Right ventricle myocardium inferior (tissue), 1 donor: Measurements from ENCODE around the gene ORAI3. TPM values are rescaled to one million over a fixed set of nuclear protein-coding genes. Genes with fewer than 3 reads are reported as not detected.
A peak's percentile ranks its signal among the peaks of the same experiment; 100 is the strongest.
"Not testable (repeated sequence)": the region's sequence is repeated elsewhere in the genome, so short reads cannot be mapped to it uniquely, and the experiment has no call there.

Experiments
- ATAC-seq: fragments of 200-7000 bp; cut with Tn5 transposase; one replicate; pipeline ENCODE4 v1.9.1; 2020; ENCODE audit warnings: mild to moderate bottlenecking, moderate library complexity
- DNase-seq: peaks from one replicate; pipeline ENCODE4 v3.0.0; 2021; ENCODE audit errors: missing footprints
- intact Hi-C: fragments of 100-400 bp; cut with DNase I; formaldehyde crosslinking; loops from one replicate; pipeline ENCODE4 v1.11.0; 2022
- total RNA-seq: library from RNA; stranded (reverse); fragmentation: NEBNext Ultra II Directional; extraction: Animal tissue kit (Norgen Biotek cat#: 25700); gene quantifications from one replicate; pipeline ENCODE4 v1.2.1, GENCODE V29; 2021
- donor health status: DM: no; HTN: yes; CAD: no; lungs with severe emphysema.

Gene ORAI3
- total RNA-seq, 1 donor from 2014 or later = 11.4 TPM

DNA sequence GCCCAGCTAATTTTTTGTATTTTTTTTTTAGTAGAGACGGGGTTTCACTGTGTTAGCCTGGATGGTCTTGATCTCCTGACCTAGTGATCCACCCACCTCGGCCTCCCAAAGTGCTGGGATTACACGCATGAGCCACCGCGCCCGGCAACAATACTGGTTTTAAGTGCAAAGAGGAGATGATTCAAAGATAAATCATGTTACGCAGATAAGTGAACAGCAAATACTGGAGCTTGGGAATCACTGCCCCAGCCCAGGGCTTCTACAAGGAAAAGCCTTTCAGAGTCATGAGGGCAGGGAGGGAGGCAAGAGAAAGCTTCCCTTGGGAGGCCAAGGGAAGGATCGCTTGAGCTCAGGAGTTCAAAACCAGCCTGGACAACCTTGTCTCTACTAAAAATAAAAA lies 9.3 kb upstream of the ORAI3 start:
- not testable (repeated sequence) for ATAC-seq
- peak; percentile 11 for DNase-seq

GRCh38 chr16:30941600-30942425 lies 7.1 kb upstream of the ORAI3 start:
- peak; percentile 91 for DNase-seq
- intact Hi-C loops = no loop called here

More for the DNA sequence above, 9.3 kb upstream of the ORAI3 start:
- intact Hi-C loops = not testable (repeated sequence)

DNA sequence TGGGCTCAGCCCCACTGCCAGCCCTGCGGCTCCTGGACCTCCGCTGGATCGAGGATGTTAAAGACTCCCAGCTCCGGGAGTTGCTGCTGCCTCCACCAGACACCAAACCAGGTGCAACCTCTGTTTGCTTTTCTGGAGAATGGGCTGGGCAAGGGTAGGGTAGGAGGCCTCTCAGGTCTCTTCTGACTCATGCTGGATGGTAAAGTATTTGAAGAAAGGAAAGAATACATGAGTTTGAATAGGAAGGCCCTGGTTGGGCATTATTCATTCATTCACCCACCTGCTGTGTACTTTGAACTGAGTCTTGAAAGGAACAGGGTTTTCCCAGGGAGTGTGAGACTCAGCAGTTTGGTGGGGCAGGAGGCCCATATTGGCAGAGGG lies 6.5 kb upstream of the ORAI3 start:
- DNase-seq = no peak
- intact Hi-C loops = no loop called here
- no peak for ATAC-seq

More at GRCh38 chr16:30941600-30942425, 7.1 kb upstream of the ORAI3 start:
- peak; percentile 90 for ATAC-seq

GRCh38 chr16:30944352-30944751 lies 4.5 kb upstream of the ORAI3 start:
- DNase-seq = no peak
- intact Hi-C loops = no loop called here
- no peak for ATAC-seq

- ATAC-seq (no peak), DNase-seq (peak; percentile 60)
- intact Hi-C loops = no loop called here
These were observed 2.0 kb upstream of the ORAI3 start for GRCh38 chr16:30946671-30947540.

DNA sequence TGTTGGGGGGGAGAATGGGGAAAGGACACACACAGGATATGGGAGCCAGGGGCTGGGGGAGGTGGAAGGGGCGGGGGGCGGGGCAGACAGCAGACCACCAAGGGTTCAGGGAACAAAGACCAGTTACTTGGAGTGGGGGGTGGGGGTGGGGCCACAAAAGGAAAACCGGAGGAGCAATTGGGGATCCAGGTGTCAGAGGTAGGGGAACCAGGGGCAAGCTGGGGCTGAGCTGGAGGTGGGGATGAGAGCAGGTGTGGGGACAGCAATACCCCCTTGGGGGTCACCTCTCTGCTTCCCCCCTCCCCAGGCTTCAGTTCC lies 1.4 kb upstream of the ORAI3 start:
- intact Hi-C loops = no loop called here
- DNase-seq = no peak
- ATAC-seq = no peak

DNA sequence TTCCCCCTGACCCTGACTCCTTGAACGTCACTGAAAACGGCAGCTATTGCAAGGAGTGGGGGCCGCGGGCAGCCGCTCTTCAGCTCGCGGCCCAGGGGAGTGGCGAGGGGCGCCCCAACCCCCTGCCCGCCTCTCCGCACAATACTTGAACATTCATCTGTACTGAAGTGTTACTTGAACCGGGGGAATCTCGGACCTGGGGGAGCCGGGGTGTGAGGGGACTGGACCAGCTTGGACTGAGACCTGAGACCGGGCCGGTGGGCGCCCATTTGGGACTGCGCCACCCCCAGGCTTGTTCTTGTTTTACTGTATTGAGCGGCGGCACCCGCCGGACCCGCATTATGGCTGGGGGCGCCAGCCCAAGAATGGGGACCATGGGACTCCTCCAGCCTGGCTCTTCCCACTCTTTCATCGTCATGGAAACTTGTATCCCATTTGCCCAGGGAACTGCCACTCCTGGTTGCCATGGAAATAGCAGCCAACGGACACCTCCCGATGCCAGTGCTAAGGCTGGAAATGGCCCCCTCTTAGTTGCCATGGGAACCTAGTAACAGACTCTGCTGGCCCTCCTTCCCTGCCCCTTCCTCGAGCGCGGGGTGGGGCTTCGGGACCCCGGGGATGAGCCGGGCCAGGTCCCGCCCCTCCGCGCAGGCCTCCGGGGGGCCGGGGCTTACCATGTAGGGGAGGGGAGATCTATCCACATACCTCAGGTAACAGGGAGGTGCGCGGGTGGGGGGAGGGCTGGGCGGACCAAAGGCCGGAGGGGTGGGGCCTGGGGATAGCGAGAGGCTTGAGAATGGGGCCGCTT lies 805 bp upstream of the ORAI3 start:
- ATAC-seq = peak; percentile 42
- intact Hi-C loops = loop anchor here (2.0 kb wide), 1 partner anchor 25 kb away; the partner anchor contains the start of gene FBXL19
- DNase-seq = peak; percentile 89

DNA sequence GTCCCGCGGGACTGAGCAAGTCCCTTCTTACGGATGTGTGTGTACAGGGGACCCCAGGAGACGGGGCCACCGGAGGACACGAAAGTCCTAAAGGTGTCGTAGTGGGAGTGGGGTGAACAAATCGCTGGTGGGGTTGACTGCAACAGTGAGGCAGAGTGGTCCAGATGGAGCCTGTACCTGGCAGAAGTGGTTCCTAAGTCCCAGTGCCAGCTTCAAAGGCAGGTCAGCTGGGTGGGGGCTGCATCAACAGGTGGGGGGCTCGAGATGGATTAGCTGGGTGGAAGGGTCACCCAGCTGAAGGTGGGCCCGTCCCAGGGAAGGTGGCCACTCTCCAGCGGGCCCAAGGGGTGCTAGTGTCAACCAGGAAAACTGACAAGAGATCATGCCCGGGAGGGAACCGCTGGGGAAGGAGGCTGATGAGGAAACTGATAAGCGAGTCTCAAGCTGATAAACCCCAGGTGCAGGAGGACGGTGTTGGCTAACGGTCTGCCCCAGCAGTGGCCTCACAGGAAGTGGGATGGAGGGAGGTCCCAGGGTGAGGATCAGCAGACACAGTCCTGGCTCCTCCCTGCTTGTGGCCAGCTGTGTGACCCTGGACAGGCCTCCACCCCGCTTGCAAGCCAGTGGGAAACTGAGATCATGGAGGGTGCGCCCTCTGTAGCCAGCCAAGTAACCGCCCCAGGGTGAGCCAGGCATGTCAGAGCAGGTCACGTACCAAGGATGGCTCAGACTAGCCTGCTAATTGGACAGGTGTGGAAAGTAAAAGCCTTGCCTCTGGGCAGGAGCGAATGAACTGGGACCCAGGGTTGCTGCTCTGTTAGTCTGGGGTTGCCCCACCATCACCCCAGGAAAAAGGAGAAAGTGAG lies 1.0 kb downstream of the ORAI3 start:
- ATAC-seq = peak; percentile 74
- DNase-seq = peak; percentile 92
- intact Hi-C loops = loop anchor here (2.0 to 10.0 kb wide), 2 partner anchors 27 to 925 kb away; partner anchors contain the start of genes FBXL19 and ZNF267

DNA sequence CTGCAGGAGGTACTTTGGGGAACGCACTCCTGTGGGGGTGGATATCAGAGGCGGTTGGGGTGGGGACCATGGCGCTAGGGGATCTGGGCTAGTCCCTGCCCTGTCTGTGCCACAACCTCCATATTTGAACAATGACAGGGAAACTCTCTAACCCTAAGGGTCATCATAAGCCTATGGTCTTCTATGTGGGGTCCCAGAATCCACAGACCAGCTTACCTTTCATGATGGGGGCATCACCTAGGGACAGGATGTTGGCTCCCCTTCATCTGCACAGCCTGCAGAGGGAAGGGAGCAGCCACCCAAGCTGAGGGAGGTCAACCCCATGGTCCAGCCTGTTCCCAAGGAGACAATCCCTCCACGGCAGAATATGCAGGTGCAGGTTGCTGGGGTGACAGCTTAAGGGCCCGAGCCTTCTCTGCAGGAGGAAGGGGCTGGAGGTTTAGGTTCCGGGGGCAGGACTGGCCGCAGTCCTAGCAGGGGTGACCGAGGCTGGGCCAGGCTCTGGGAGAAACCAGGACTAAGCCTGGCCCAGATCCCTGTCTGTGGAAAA lies 1.7 kb downstream of the ORAI3 start:
- DNase-seq (no peak), ATAC-seq (no peak)
- intact Hi-C loops = loop anchor here (10.0 kb wide), 1 partner anchor 924 kb away; the partner anchor contains the start of gene ZNF267

- intact Hi-C loops = loop anchor here (10.0 kb wide), 1 partner anchor 924 kb away; the partner anchor contains the start of gene ZNF267
- DNase-seq = no peak
- no peak for ATAC-seq
These were observed 2.3 kb downstream of the ORAI3 start for GRCh38 chr16:30951193-30951592.

DNA sequence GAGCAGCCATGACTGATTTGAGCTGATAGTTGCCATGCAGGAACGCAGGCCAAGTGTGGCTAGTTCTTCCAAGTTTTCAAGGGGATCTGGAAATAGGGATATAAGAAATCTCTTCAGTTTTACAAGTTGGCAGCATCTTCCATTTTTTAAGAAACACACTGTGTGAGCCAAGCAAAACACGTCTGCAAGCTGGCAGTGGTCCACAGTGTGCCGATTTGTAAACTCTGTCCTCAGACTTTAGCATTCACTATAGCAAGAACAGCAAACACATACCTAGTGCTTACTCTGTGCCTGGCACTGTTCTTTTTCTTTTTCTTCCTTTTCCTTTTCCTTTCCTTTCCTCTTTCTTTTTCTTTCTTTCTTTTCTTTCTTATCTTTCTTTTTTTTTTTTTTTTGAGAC lies 2.9 kb downstream of the ORAI3 start:
- intact Hi-C loops = loop anchor here (10.0 kb wide), 1 partner anchor 923 kb away; the partner anchor contains the start of gene ZNF267
- ATAC-seq (no peak), DNase-seq (no peak)

DNA sequence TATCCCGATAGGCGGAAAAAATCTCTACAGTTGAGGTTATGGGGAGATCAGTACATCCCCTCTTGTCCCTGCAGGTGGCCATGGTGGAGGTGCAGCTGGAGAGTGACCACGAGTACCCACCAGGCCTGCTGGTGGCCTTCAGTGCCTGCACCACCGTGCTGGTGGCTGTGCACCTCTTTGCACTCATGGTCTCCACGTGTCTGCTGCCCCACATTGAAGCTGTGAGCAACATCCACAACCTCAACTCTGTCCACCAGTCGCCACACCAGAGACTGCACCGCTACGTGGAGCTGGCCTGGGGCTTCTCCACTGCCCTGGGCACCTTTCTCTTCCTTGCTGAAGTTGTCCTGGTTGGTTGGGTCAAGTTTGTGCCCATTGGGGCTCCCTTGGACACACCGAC lies 4.2 kb downstream of the ORAI3 start:
- intact Hi-C loops = loop anchor here (10.0 kb wide), 1 partner anchor 922 kb away; the partner anchor contains the start of gene ZNF267
- no peak for DNase-seq
- no peak for ATAC-seq

DNA sequence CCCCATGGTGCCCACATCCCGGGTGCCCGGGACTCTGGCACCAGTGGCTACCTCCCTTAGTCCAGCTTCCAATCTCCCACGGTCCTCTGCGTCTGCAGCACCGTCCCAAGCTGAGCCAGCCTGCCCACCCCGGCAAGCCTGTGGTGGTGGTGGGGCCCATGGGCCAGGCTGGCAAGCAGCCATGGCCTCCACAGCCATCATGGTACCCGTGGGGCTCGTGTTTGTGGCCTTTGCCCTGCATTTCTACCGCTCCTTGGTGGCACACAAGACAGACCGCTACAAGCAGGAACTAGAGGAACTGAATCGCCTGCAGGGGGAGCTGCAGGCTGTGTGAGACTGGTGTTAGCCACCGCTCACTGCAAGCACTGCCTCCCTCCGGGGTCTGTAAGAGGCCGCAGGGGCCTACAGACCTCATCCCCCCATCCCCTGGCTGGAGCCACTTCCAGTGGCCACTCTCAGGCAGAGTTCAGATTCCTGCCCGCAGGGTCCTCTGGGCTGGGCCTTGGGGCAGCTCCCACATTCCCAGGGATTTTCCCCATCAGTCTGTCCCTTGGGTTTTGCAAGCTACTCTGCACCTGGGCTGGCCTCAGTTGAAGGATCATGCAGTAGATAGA lies 4.8 kb downstream of the ORAI3 start:
- ATAC-seq (no peak), DNase-seq (no peak)
- intact Hi-C loops = loop anchor here (10.0 kb wide), 1 partner anchor 921 kb away; the partner anchor contains the start of gene ZNF267

GRCh38 chr16:30954993-30955392 lies 6.1 kb downstream of the ORAI3 start:
- intact Hi-C loops = loop anchor here (5.0 to 10.0 kb wide), 2 partner anchors 77 to 920 kb away; partner anchors contain the start of genes STX4 and ZNF267
- ATAC-seq (no peak), DNase-seq (no peak)

DNA sequence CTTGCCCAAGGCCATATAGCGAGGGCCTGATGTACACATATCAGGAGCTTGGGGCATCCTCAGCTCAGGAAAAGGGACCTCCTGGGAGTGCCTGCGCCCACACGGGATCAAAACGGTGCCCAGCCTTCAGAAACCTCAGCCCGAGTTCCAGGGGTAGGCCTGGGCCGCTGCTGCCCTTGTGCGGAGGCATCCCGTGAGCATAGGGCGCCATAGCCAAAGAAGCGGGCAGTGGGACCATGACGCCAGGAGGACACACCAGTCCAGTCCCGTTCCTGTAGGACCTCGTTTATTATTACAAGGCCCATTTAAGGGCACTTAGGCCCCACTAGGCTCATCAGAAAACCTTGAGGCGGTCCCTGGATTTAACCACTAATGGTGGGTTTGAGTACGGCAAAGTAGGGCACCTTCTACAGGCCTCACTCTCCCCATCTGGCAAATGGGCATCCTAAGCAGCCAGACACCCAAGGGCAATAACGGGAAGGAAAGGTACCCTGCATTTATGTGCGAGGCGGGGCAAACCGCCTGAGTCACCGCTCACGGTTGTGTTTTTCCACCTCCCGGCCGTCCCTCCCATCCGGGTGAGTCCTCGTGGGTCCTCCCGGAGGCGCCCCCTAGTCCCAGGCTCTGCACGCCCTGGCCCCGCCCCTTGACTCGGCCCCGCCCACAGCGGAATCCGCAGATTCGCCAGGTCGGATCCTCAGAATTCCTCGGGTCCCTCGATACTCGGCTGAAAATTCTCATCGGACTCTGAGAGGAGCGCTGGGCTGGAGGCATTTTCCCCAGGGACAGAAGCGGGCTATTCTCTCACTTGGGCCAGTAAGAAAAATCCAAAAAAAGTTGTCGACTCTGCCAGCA lies 8.0 kb downstream of the ORAI3 start:
- DNase-seq (peak; percentile 92), ATAC-seq (peak; percentile 81)
- intact Hi-C loops = loop anchor here (5.0 to 10.0 kb wide), 2 partner anchors 75 to 918 kb away; partner anchors contain the start of genes STX4 and ZNF267
